Activated T-helper 1 cell treated with anti-CD3 and anti-CD28 coated beads, Interleukin-12 subunit alpha, Interleukin-12 subunit beta, Interleukin-2, Interleukin-4 antibody, amounts not matched to agents 30 ng/mL and 10 ng/mL and 1 ng/mL, durations not matched to agents 14 hours and 24 hours and 36 hours (primary cell): ENCODE measurements around the gene CACNA1C. TPM values are rescaled to one million over a fixed set of nuclear protein-coding genes. Genes with fewer than 3 reads are reported as not detected.

Experiments
- DNase-seq: peaks from one replicate; pipeline ENCODE4 v3.0.0; 2021; ENCODE audit warnings: low spot score
- H3K27ac Mint-ChIP-seq: one replicate; pipeline ENCODE4 v1.8.0; 2021; ENCODE audit warnings: mild to moderate bottlenecking, mixed read lengths
- H3K27me3 Mint-ChIP-seq: one replicate; pipeline ENCODE4 v1.8.0; 2022; ENCODE audit warnings: mild to moderate bottlenecking, moderate library complexity, mixed read lengths; ENCODE audit not compliant: insufficient read depth
- H3K36me3 Mint-ChIP-seq: one replicate; pipeline ENCODE4 v1.8.0; 2021; ENCODE audit warnings: low read depth, mixed read lengths
- H3K4me1 Mint-ChIP-seq: one replicate; pipeline ENCODE4 v1.8.0; 2021; ENCODE audit warnings: low read depth, mixed read lengths
- H3K4me3 Mint-ChIP-seq: one replicate; pipeline ENCODE4 v1.8.0; 2021; ENCODE audit warnings: mild to moderate bottlenecking, moderate library complexity, mixed read lengths
- H3K9me3 Mint-ChIP-seq: one replicate; pipeline ENCODE4 v1.8.0; 2021; ENCODE audit warnings: mixed read lengths
- intact Hi-C: fragments of 100-400 bp; cut with micrococcal nuclease; formaldehyde crosslinking; loops from one replicate; pipeline ENCODE4 v1.15.1; 2024
- total RNA-seq: library from RNA; stranded (reverse); gene quantifications from 2 replicates; pipeline ENCODE4 v1.2.3, GENCODE V29; 2022

CACNA1C gene
- total RNA-seq, 1 donor from 2014 or later, result 0.18 TPM

GRCh38 chr12:2318286-2318685, 265.5 kb downstream of the CACNA1C start:
- no peaks in the 10 kb centered on the region for H3K9me3 Mint-ChIP-seq
- H3K4me3 Mint-ChIP-seq, result no peak overlapping the region
- H3K27ac Mint-ChIP-seq, result no peak overlapping the region
- no peaks in the 10 kb centered on the region for H3K36me3 Mint-ChIP-seq
- peaks cover 14% of the 10 kb centered on the region for H3K27me3 Mint-ChIP-seq
- H3K4me1 Mint-ChIP-seq, result no peaks in the 10 kb centered on the region
- intact Hi-C loops, result no loop called here
- DNase-seq, result no peak

GRCh38 chr12:2319136-2319535, 266.3 kb downstream of the CACNA1C start:
- H3K9me3 Mint-ChIP-seq, result no peaks in the 10 kb centered on the region
- intact Hi-C loops, result no loop called here
- H3K4me1 Mint-ChIP-seq, result no peaks in the 10 kb centered on the region
- no peak for DNase-seq
- H3K36me3 Mint-ChIP-seq, result no peaks in the 10 kb centered on the region
- peaks cover 11% of the 10 kb centered on the region for H3K27me3 Mint-ChIP-seq
- H3K27ac Mint-ChIP-seq, result no peak overlapping the region
- no peak overlapping the region for H3K4me3 Mint-ChIP-seq

- H3K4me3 Mint-ChIP-seq, result no peak overlapping the region
- no peak overlapping the region for H3K27ac Mint-ChIP-seq
- intact Hi-C loops, result no loop called here
- no peaks in the 10 kb centered on the region for H3K36me3 Mint-ChIP-seq
- DNase-seq, result no peak
- peaks cover 9% of the 10 kb centered on the region for H3K27me3 Mint-ChIP-seq
- H3K9me3 Mint-ChIP-seq, result no peaks in the 10 kb centered on the region
- no peaks in the 10 kb centered on the region for H3K4me1 Mint-ChIP-seq
Measured at GRCh38 chr12:2319737-2320506, 267.1 kb downstream of the CACNA1C start.

- DNase-seq, result no peak
- H3K27me3 Mint-ChIP-seq, result peaks cover 7% of the 10 kb centered on the region
- H3K27ac Mint-ChIP-seq, result no peak overlapping the region
- H3K36me3 Mint-ChIP-seq, result no peaks in the 10 kb centered on the region
- intact Hi-C loops, result no loop called here
- no peak overlapping the region for H3K4me3 Mint-ChIP-seq
- H3K4me1 Mint-ChIP-seq, result no peaks in the 10 kb centered on the region
- no peaks in the 10 kb centered on the region for H3K9me3 Mint-ChIP-seq
Measured at GRCh38 chr12:2320841-2321240, 268.1 kb downstream of the CACNA1C start.

DNA sequence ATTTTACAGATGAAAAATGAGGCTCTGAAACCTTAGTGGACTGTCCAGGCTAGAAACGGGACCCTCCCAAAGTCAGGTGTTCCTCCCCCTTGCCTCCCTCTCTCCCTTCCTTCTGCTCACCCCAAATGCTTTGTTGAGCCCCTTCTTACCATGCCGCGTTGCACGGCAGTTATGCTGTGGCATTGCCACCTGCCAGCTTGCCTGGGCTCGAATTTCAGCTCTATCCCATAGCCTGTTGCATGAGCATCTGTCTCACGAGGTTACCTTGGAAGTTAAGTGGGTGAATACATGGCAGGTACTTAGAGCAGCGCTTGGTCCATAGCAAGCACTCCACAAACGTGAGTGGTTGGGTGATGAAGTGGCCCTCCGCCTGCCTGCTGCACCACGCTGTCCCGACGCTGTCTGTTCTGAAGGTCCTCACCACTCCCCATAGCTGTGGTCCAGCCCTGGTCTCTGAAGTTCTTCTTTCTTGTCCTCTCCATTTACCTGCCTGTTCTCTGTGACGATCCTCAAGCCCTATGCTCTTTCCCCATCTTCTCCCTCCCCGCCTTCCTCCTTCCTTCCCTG, 269.9 kb downstream of the CACNA1C start:
- peaks cover 8% of the 10 kb centered on the region for H3K27me3 Mint-ChIP-seq
- no peaks in the 10 kb centered on the region for H3K4me1 Mint-ChIP-seq
- DNase-seq, result no peak
- H3K27ac Mint-ChIP-seq, result no peak overlapping the region
- H3K4me3 Mint-ChIP-seq, result no peak overlapping the region
- no peaks in the 10 kb centered on the region for H3K36me3 Mint-ChIP-seq
- intact Hi-C loops, result no loop called here
- H3K9me3 Mint-ChIP-seq, result no peaks in the 10 kb centered on the region

GRCh38 chr12:2323532-2324255, 270.9 kb downstream of the CACNA1C start:
- no peaks in the 10 kb centered on the region for H3K4me1 Mint-ChIP-seq
- H3K36me3 Mint-ChIP-seq, result no peaks in the 10 kb centered on the region
- no peak for DNase-seq
- H3K9me3 Mint-ChIP-seq, result no peaks in the 10 kb centered on the region
- H3K4me3 Mint-ChIP-seq, result no peak overlapping the region
- intact Hi-C loops, result no loop called here
- H3K27me3 Mint-ChIP-seq, result peaks cover 8% of the 10 kb centered on the region
- H3K27ac Mint-ChIP-seq, result no peak overlapping the region

GRCh38 chr12:2324387-2324786, 271.6 kb downstream of the CACNA1C start:
- no peak overlapping the region for H3K27ac Mint-ChIP-seq
- H3K4me1 Mint-ChIP-seq, result no peaks in the 10 kb centered on the region
- no peak overlapping the region for H3K4me3 Mint-ChIP-seq
- DNase-seq, result no peak
- H3K27me3 Mint-ChIP-seq, result peaks cover 12% of the 10 kb centered on the region
- no peaks in the 10 kb centered on the region for H3K9me3 Mint-ChIP-seq
- no peaks in the 10 kb centered on the region for H3K36me3 Mint-ChIP-seq
- intact Hi-C loops, result no loop called here

DNA sequence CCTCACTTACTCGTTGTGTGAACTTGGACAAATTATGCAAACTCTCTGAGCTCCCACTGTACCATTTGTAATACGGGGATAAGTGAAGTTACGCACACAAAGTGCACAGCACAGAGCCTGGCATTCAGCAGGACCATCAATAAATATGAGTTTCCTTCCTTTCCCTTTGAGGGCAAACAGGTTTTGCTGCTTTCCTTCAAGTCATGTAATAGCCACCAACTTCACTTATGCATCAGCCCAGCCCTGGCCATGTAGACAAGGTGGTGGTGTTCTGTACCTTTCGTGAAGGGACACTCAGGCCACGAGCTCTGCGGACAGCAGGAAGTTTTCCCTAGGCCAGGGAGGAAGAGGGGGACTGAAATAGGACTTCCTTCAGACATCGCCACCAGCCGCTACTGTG, 272.7 kb downstream of the CACNA1C start:
- intact Hi-C loops, result no loop called here
- Mint-ChIP-seq H3K36me3 (no peaks in the 10 kb centered on the region), H3K4me1 (no peaks in the 10 kb centered on the region), H3K27ac (no peak overlapping the region), H3K9me3 (no peaks in the 10 kb centered on the region), H3K27me3 (peaks cover 17% of the 10 kb centered on the region), H3K4me3 (no peak overlapping the region)
- no peak for DNase-seq

DNA sequence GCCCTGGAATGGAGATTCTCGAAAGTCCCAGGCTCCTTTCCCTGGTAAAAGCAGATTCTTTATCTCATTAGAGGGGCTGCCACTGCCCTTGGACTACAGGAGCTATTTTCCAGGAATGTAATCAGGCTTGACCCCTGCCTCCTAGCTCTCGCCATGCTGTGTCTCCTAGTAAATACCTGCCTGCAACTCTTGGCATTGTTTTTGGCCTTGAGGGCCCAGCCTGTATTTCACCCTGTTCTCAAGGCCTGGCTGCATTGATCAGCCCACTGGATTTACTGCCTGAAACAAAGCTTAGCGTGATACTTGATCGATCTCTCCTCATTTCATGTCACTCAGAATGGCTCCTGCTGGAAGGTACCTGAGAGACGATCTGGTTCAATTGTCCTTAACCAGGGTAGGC, 273.7 kb downstream of the CACNA1C start:
- Mint-ChIP-seq H3K4me1 (no peaks in the 10 kb centered on the region), H3K27ac (no peak overlapping the region), H3K36me3 (no peaks in the 10 kb centered on the region), H3K4me3 (no peak overlapping the region), H3K27me3 (peaks cover 20% of the 10 kb centered on the region), H3K9me3 (no peaks in the 10 kb centered on the region)
- no peak for DNase-seq
- intact Hi-C loops, result no loop called here

DNA sequence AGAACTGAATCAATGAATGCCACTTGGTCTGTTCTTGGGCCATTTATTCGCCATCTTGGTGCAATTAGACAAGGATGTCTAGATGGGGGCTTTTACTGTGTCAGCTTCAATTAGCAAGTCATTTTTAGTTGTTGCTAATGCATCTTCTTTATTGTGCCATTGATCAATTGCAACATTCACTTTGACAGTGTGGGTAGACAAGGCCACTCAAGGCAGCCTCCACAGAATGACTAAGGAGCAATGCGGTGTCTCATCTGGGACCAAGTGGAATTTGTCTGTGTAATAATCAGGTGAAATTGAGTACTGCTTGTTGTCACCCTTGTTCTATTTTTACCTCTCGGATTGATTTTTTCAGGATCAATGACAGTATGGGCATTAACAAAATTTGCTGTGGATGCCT, 275.9 kb downstream of the CACNA1C start:
- Mint-ChIP-seq H3K9me3 (no peaks in the 10 kb centered on the region), H3K36me3 (no peaks in the 10 kb centered on the region), H3K4me1 (no peaks in the 10 kb centered on the region), H3K27me3 (peaks cover 16% of the 10 kb centered on the region), H3K27ac (no peak overlapping the region), H3K4me3 (no peak overlapping the region)
- DNase-seq, result no peak
- intact Hi-C loops, result no loop called here

GRCh38 chr12:2329661-2330210, 276.9 kb downstream of the CACNA1C start:
- Mint-ChIP-seq H3K36me3 (no peaks in the 10 kb centered on the region), H3K4me3 (no peak overlapping the region), H3K27ac (no peak overlapping the region), H3K27me3 (peaks cover 16% of the 10 kb centered on the region), H3K9me3 (no peaks in the 10 kb centered on the region), H3K4me1 (no peaks in the 10 kb centered on the region)
- no peak for DNase-seq
- intact Hi-C loops, result no loop called here

- H3K9me3 Mint-ChIP-seq, result no peaks in the 10 kb centered on the region
Measured at GRCh38 chr12:2332236-2332635, 279.4 kb downstream of the CACNA1C start.

GRCh38 chr12:2332947-2333346, 280.2 kb downstream of the CACNA1C start:
- Mint-ChIP-seq H3K36me3 (no peaks in the 10 kb centered on the region), H3K9me3 (no peaks in the 10 kb centered on the region), H3K4me3 (no peak overlapping the region)

More at GRCh38 chr12:2332236-2332635, 279.4 kb downstream of the CACNA1C start:
- intact Hi-C loops, result no loop called here
- peaks cover 6% of the 10 kb centered on the region for H3K4me1 Mint-ChIP-seq
- DNase-seq, result no peak
- no peak overlapping the region for H3K4me3 Mint-ChIP-seq
- no peaks in the 10 kb centered on the region for H3K36me3 Mint-ChIP-seq
- no peak overlapping the region for H3K27ac Mint-ChIP-seq
- peaks cover 20% of the 10 kb centered on the region for H3K27me3 Mint-ChIP-seq

More at GRCh38 chr12:2332947-2333346, 280.2 kb downstream of the CACNA1C start:
- Mint-ChIP-seq H3K27ac (no peak overlapping the region), H3K4me1 (peaks cover 6% of the 10 kb centered on the region), H3K27me3 (peaks cover 20% of the 10 kb centered on the region)
- intact Hi-C loops, result no loop called here
- no peak for DNase-seq
